Hindlimb muscle (tissue), 1 donor: ENCODE data around the gene OR1I1. TPM values are rescaled to one million over a fixed set of nuclear protein-coding genes. Genes with fewer than 3 reads are reported as not detected.

Experiments
- DNase-seq: peaks from one replicate; pipeline ENCODE4 v3.0.0-alpha.2; 2013
- polyA plus RNA-seq: library from polyadenylated mRNA; unstranded; fragments of 120-200 nt; gene quantifications from one replicate; pipeline ENCODE4 v1.2.1, GENCODE V29; 2013; ENCODE audit not compliant: insufficient read length

OR1I1 gene
- polyA plus RNA-seq, 1 donor, result 0.03 TPM

DNA sequence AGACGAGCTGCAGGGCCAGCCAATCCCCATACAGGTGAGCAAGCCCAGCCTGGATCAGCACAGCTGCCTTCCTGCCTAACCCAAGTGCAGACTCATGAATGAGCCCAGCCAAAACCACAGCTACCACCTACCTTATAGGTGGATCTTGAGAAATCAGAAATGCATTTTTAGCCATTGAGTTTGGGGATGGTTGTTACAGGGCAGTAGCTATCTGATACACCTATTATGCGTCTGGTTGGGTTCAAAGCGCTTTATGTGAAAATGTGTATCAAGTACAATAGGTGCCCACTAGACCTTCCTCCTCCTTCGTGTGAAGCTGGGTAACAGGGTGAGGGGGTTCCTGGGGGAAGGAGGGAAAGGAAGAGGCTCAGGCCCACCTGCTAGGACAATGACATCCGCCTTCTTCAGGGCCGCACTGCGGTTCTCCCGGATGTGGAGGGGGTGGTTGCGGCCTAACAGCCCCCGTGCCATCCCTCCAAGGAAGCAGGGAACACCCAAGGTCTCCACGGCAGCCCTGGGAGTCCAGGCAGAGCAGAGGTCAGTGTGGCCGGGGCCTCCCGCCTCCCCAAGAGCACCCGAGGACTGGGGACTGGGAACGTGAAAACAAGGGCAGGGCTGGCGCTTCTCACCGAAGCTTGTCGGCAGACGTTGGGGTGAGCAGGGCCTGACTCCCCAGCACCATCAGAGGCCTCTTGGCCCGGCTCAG lies 36.9 kb downstream of the OR1I1 start:
- DNase-seq, result no peak

DNA sequence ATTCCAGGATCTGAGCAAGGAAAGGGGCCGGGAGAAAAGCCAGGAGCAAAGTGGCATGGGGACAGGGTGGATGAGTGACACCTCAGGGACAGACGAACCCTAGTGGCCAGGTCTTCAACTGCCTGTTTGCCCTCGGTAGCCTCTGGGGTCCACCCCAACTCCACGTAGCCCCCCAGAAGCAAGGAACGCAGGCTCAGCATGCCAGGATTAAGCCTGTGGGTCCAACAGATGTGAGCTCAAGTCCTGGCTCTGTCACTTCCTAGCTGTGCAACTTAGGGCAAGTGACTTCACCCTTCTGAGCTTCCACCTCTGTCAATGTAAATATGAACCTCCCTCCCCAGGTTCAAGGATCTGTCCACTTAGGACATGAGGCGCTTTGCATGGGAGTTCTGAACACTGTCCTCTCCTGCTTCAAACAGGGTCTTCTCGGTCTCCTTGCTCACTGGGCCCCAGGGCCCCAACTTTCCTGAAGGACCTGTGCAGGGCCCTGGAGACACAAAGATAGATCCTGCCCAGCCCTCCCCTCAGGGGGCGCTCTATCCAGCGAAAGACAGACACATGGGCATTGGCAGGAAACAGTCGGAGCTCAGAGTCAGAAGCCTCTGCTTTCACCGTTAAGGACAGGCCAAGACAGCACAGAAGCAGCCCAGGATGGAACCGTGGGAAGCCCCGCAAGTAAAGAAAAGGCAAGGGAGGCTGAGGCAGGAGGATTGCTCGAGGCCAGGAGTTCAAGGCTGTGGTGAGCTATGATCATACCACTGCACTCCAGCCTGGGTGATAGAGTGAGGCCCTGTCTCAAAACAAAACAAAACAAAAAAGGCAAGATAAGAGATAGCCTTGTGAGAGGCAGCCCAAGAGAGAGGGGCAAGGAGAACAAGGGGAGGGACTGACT lies 38.4 kb downstream of the OR1I1 start:
- no peak for DNase-seq

- no peak for DNase-seq
Measured at GRCh38 chr19:15122331-15123030, 40.5 kb downstream of the OR1I1 start.

- no peak for DNase-seq
Measured at GRCh38 chr19:15123031-15123890, 41.2 kb downstream of the OR1I1 start.

- no peak for DNase-seq
Measured at GRCh38 chr19:15123900-15124299, 41.9 kb downstream of the OR1I1 start.

- DNase-seq, result no peak
Measured at GRCh38 chr19:15124572-15125231, 42.7 kb downstream of the OR1I1 start.

DNA sequence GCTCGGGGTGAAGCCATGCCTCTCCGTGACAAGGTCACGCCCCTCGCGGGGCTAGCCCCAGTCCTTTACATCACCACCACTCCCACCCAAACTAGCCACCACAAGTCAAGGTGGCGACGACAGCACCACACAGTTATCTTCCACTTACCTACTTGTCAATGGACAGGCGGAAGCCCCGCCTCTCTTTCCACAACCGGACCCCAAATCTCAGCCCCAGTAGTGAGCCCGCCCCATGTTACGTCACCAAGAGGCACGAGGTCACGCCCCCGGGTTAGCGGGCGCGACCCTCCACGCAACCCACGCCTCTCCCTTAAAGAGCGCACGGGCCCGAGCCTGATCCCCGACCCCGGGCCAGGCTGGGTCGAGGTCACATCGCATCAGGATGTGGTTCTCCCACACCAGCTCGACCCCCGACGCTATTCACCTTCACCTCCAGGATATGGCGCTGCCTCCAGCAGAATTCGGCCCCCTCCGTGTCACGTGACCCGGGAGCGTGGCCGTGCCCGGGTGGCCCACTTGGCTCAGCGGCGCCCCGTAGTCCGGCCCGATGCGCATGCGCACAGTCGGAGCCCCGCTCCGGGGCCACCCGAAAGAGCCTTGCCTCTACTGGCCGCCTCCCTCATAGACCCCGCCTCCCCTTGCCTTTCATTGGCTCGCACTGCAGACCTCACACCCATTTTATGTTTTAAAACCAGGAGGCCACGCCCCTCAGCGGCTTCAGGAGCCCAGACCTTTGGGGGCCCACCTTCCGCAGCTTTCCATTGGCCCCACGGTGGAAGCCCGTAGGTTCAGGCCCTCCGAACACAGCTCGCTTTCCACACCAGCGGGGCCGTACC lies 43.4 kb downstream of the OR1I1 start:
- peak; percentile 97 for DNase-seq

GRCh38 chr19:15126131-15126910 lies 44.3 kb downstream of the OR1I1 start:
- no peak for DNase-seq

GRCh38 chr19:15128162-15128770 lies 46.3 kb downstream of the OR1I1 start:
- no peak for DNase-seq

GRCh38 chr19:15129856-15130585 lies 48.0 kb downstream of the OR1I1 start:
- DNase-seq, result no peak

GRCh38 chr19:15136234-15136954 lies 54.4 kb downstream of the OR1I1 start:
- DNase-seq, result no peak

- no peak for DNase-seq
Measured at GRCh38 chr19:15137777-15138176, 55.8 kb downstream of the OR1I1 start.

GRCh38 chr19:15138427-15138826 lies 56.4 kb downstream of the OR1I1 start:
- no peak for DNase-seq

GRCh38 chr19:15141143-15141542 lies 59.1 kb downstream of the OR1I1 start:
- no peak for DNase-seq

DNA sequence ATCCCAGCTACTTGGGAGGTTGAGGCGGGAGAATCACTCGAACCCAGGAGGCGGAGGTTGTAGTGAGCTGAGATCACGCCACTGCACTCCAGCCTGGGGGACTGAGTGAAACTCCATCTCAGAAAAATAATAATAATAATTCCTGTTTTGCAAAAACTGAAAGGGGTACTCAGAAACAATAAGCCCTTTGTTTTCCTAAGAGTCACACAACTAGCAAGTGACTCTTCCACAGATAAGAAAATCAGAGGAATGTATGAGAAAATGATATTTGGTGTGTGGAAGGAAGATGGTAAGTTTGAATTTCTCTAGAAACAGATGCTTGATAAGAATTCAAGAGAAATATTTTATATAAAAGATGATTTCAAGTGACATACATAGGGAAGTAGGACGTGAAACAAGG lies 60.3 kb downstream of the OR1I1 start:
- no peak for DNase-seq
